ENCODE results near the gene FRMD4A.

FRMD4A gene

DNA sequence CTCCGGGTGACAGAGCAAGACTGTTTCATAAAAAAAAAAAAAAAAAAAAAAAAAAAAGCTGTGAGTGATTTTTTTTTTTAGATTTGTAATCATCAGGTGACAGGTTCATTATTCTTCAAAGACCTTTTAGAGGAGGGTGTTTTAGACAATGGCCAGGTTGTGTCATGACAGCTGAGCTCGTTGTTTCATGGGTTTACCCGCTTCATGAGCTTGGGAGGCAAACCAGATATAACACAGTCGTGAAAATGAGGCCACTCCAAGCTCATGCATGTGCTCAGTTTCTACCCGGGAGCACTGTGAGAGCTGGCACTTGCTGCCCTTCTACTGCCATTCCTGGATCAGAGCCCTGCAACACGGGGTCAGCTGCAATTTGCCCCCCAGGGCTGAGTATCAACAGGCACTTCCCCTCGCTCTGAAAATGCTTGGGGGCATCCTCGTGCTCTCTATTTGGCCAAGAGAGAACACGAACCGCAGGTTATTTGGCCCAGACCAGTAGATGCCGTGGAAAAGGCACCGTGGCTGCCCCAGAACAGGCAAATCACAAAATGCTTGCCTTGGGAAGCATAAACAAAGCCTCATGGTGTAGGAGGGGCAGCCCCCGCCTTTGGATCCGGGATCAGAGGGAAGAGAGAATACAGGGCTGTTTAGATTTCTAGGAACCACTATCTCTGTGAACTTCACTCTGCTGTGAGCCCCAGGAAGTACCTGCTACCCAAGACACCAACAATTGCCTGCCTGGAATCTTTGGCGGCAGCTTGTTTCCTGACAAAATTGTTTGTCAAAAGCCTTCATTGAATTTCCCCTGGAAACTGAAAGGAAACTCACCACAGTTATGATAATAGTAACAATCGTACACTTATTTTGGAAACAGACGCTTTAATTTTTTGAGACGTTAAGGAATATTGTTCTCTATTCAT lies 371.0 kb downstream of the FRMD4A start:
- TF ChIP-seq TAF1 (IDR thresholded peaks at IDR 0.05; ENCODE audit: low read depth): no peak
- TF ChIP-seq TCF12 (IDR thresholded peaks at IDR 0.05; ENCODE audit: low read depth): no peak
- TF ChIP-seq YY1 (IDR thresholded peaks at IDR 0.05; ENCODE audit: low read depth): no peak
- TF ChIP-seq, protein P1, sequence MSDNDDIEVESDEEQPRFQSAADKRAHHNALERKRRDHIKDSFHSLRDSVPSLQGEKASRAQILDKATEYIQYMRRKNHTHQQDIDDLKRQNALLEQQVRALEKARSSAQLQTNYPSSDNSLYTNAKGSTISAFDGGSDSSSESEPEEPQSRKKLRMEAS (IDR thresholded peaks at IDR 0.05): no peak
- no peak for TF ChIP-seq CREB1 (IDR thresholded peaks at IDR 0.05; ENCODE audit: low read depth)
- TF ChIP-seq ZBTB7A (IDR thresholded peaks at IDR 0.05; ENCODE audit: low read depth): no peak
- no peak for TF ChIP-seq RAD21 (IDR thresholded peaks at IDR 0.05; ENCODE audit: low read depth)
- TF ChIP-seq, protein P2, sequence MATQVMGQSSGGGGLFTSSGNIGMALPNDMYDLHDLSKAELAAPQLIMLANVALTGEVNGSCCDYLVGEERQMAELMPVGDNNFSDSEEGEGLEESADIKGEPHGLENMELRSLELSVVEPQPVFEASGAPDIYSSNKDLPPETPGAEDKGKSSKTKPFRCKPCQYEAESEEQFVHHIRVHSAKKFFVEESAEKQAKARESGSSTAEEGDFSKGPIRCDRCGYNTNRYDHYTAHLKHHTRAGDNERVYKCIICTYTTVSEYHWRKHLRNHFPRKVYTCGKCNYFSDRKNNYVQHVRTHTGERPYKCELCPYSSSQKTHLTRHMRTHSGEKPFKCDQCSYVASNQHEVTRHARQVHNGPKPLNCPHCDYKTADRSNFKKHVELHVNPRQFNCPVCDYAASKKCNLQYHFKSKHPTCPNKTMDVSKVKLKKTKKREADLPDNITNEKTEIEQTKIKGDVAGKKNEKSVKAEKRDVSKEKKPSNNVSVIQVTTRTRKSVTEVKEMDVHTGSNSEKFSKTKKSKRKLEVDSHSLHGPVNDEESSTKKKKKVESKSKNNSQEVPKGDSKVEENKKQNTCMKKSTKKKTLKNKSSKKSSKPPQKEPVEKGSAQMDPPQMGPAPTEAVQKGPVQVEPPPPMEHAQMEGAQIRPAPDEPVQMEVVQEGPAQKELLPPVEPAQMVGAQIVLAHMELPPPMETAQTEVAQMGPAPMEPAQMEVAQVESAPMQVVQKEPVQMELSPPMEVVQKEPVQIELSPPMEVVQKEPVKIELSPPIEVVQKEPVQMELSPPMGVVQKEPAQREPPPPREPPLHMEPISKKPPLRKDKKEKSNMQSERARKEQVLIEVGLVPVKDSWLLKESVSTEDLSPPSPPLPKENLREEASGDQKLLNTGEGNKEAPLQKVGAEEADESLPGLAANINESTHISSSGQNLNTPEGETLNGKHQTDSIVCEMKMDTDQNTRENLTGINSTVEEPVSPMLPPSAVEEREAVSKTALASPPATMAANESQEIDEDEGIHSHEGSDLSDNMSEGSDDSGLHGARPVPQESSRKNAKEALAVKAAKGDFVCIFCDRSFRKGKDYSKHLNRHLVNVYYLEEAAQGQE (IDR thresholded peaks at IDR 0.05; ENCODE audit: low read depth): no peak
- no peak for TF ChIP-seq FOXM1 (IDR thresholded peaks at IDR 0.05; ENCODE audit: borderline replicate concordance, low read depth)
- TF ChIP-seq EGR1 (IDR thresholded peaks at IDR 0.05): no peak
- TF ChIP-seq CEBPB (IDR thresholded peaks at IDR 0.05): no peak
- no peak for TF ChIP-seq EP300 (IDR thresholded peaks at IDR 0.05; ENCODE audit: borderline replicate concordance)
- no peak for TF ChIP-seq NFIC (IDR thresholded peaks at IDR 0.05)

DNA sequence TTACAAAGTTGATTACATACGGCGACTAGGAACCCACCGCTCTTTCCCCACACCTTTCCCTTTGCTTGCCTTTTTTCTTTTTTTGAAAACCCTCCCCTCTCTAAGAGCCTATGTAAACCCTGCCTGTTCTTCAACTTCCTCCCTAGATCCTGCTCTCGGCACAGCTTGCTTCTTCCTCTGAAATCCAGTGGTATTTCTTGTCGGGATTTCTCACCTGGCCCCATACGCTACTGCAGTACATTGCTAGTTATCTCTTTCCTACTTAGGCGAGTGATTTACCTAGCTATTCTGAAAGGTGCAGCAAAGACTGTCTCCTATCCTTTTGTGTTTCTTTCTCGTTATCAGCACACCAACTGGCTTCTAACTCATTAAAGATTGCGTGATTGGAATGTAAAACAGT lies 372.9 kb downstream of the FRMD4A start:
- TF ChIP-seq ZBTB7A (IDR thresholded peaks at IDR 0.05; ENCODE audit: low read depth) (no peak), TEAD4 (IDR thresholded peaks at IDR 0.05) (no peak), TAF1 (IDR thresholded peaks at IDR 0.05; ENCODE audit: low read depth) (no peak), CEBPB (IDR thresholded peaks at IDR 0.05) (no peak), NFIC (IDR thresholded peaks at IDR 0.05) (no peak), TCF12 (IDR thresholded peaks at IDR 0.05; ENCODE audit: low read depth) (no peak), CREB1 (IDR thresholded peaks at IDR 0.05; ENCODE audit: low read depth) (no peak), EGR1 (IDR thresholded peaks at IDR 0.05) (no peak), RAD21 (IDR thresholded peaks at IDR 0.05; ENCODE audit: low read depth) (no peak), EP300 (IDR thresholded peaks at IDR 0.05; ENCODE audit: borderline replicate concordance) (no peak), YY1 (IDR thresholded peaks at IDR 0.05; ENCODE audit: low read depth) (no peak), FOXM1 (IDR thresholded peaks at IDR 0.05; ENCODE audit: borderline replicate concordance, low read depth) (no peak)
- TF ChIP-seq, protein P3, sequence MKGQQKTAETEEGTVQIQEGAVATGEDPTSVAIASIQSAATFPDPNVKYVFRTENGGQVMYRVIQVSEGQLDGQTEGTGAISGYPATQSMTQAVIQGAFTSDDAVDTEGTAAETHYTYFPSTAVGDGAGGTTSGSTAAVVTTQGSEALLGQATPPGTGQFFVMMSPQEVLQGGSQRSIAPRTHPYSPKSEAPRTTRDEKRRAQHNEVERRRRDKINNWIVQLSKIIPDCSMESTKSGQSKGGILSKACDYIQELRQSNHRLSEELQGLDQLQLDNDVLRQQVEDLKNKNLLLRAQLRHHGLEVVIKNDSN (IDR thresholded peaks at IDR 0.05): no peak
- TF ChIP-seq, protein P1 (IDR thresholded peaks at IDR 0.05): no peak
- TF ChIP-seq, protein P2 (IDR thresholded peaks at IDR 0.05; ENCODE audit: low read depth): no peak

DNA sequence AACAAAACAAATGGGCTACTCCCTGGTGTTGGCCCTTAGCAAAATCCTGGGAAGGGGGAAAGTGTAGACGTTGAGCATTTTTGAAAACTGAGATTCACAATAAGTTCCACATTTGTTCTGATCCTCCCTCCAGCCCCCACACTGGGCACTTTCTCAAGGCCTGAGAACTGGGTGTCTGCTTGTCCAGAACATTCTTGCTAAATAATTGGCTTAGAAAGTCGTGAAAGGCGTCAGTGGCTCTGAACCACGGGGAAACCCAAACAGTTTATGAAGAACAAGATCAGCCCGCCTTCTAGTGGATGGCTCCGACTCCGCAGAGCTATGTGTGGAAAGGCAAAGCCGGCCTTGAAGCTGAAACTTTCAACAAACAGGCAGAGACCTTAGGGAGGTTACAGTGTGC lies 373.9 kb downstream of the FRMD4A start:
- TF ChIP-seq YY1 (IDR thresholded peaks at IDR 0.05; ENCODE audit: low read depth) (no peak), NFIC (IDR thresholded peaks at IDR 0.05) (no peak)

DNA sequence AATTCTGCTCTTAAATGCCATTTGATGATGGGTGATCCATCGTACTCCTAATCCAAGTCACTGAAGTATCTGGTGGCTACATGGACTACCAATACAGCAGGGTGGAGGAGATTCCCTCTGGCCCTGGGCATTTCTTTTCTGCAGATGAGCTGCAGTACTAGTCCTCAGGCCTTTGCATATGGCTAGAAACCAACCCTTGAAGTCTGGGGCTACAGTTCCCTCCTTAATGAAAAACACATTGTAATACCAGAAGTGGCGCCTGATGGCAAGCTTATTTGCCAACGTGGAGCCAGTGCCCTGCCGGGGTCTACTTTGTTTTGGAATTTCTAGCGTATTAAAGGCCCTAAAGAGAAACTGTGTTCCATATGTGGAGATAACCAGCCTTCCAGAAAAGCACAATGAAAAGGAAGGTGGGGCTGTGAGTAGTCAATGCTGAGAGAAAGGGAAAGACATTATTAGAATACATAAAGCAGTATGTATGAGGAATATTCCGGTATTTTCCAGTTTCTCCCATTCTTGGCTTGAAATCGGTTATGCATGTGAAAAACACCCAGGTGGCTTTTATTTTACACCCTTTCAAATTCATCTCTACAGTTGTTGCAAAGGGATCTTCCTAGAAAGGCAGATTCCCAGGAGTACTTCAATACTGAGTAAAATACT lies 375.2 kb downstream of the FRMD4A start:
- TF ChIP-seq EP300 (IDR thresholded peaks at IDR 0.05; ENCODE audit: borderline replicate concordance) (no peak), ZBTB7A (IDR thresholded peaks at IDR 0.05; ENCODE audit: low read depth) (no peak), YY1 (IDR thresholded peaks at IDR 0.05; ENCODE audit: low read depth) (no peak), RAD21 (IDR thresholded peaks at IDR 0.05; ENCODE audit: low read depth) (no peak), TEAD4 (IDR thresholded peaks at IDR 0.05) (no peak), EGR1 (IDR thresholded peaks at IDR 0.05) (no peak), FOXM1 (IDR thresholded peaks at IDR 0.05; ENCODE audit: borderline replicate concordance, low read depth) (no peak), CREB1 (IDR thresholded peaks at IDR 0.05; ENCODE audit: low read depth) (no peak), CEBPB (IDR thresholded peaks at IDR 0.05) (no peak), NFIC (IDR thresholded peaks at IDR 0.05) (no peak), TAF1 (IDR thresholded peaks at IDR 0.05; ENCODE audit: low read depth) (no peak), TCF12 (IDR thresholded peaks at IDR 0.05; ENCODE audit: low read depth) (no peak)
- TF ChIP-seq, protein P1 (IDR thresholded peaks at IDR 0.05): no peak
- TF ChIP-seq, protein P3 (IDR thresholded peaks at IDR 0.05): no peak
- TF ChIP-seq, protein P2 (IDR thresholded peaks at IDR 0.05; ENCODE audit: low read depth): no peak

All from Ishikawa (cell line).